HG03159 (cell line): ENCODE data around the gene NSD1.
"Not testable (repeated sequence)": the region's sequence is repeated elsewhere in the genome, so short reads cannot be mapped to it uniquely, and the experiment has no call there.

Experiments used
- ATAC-seq: cut with Tn5 transposase; IDR thresholded peaks from one replicate; pipeline ENCODE4 v1.9.1; 2021; ENCODE audit warnings: mild to moderate bottlenecking, moderate library complexity; ENCODE audit not compliant: unreplicated experiment

The NSD1 gene

GRCh38 chr5:177226860-177227259 is 93.3 kb downstream of the NSD1 start:
- ATAC-seq, result no peak

GRCh38 chr5:177228751-177229150 is 95.2 kb downstream of the NSD1 start:
- no peak for ATAC-seq

GRCh38 chr5:177230660-177231059 is 97.1 kb downstream of the NSD1 start:
- ATAC-seq, result no peak

GRCh38 chr5:177231479-177232250 is 98.1 kb downstream of the NSD1 start:
- ATAC-seq, result no peak

GRCh38 chr5:177232358-177232757 is 98.8 kb downstream of the NSD1 start:
- no peak for ATAC-seq

GRCh38 chr5:177232761-177233160 is 99.2 kb downstream of the NSD1 start:
- no peak for ATAC-seq

- ATAC-seq, result no peak
Observed at GRCh38 chr5:177233206-177233605, 99.6 kb downstream of the NSD1 start.

- no peak for ATAC-seq
Observed at GRCh38 chr5:177233802-177234201, 100.2 kb downstream of the NSD1 start.

GRCh38 chr5:177234841-177235240 is 101.3 kb downstream of the NSD1 start:
- ATAC-seq, result no peak

GRCh38 chr5:177241768-177242167 is 108.2 kb downstream of the NSD1 start:
- no peak for ATAC-seq

- ATAC-seq, result no peak
Observed at GRCh38 chr5:177242304-177242703, 108.7 kb downstream of the NSD1 start.

- ATAC-seq, result no peak
Observed at GRCh38 chr5:177249761-177250537, 116.4 kb downstream of the NSD1 start.

GRCh38 chr5:177253252-177253651 is 119.7 kb downstream of the NSD1 start:
- no peak for ATAC-seq

- no peak for ATAC-seq
Observed at GRCh38 chr5:177256296-177256695, 122.7 kb downstream of the NSD1 start.

- not testable (repeated sequence) for ATAC-seq
Observed at GRCh38 chr5:177258711-177259110, 125.1 kb downstream of the NSD1 start.

- ATAC-seq, result no peak
Observed at GRCh38 chr5:177260961-177261360, 127.4 kb downstream of the NSD1 start.

- no peak for ATAC-seq
Observed at GRCh38 chr5:177261510-177261909, 127.9 kb downstream of the NSD1 start.

- no peak for ATAC-seq
Observed at GRCh38 chr5:177264178-177264577, 130.6 kb downstream of the NSD1 start.

GRCh38 chr5:177265395-177265794 is 131.8 kb downstream of the NSD1 start:
- no peak for ATAC-seq

- ATAC-seq, result no peak
Observed at GRCh38 chr5:177269232-177269895, 135.8 kb downstream of the NSD1 start.

- ATAC-seq, result no peak
Observed at GRCh38 chr5:177269976-177270375, 136.4 kb downstream of the NSD1 start.

GRCh38 chr5:177270653-177271052 is 137.1 kb downstream of the NSD1 start:
- ATAC-seq, result no peak
